ENCODE measurements around the gene BTF3. TPM values are rescaled to one million over a fixed set of nuclear protein-coding genes. Genes with fewer than 3 reads are reported as not detected.

BTF3 gene
- total and polyA plus RNA-seq, 2 of the 8 experiments (the other 6 are each of a cell fraction or from before 2014, with no cell fraction given), result 396 to 754 TPM

GRCh38 chr5:73523861-73524260 lies 25.6 kb downstream of the BTF3 start (continued):
- TF ChIP-seq CHD7 (IDR thresholded peaks at IDR 0.05; ENCODE audit: insufficient replicate concordance, low read length) (no peak), RNF2 (IDR thresholded peaks at IDR 0.05; ENCODE audit: borderline replicate concordance, low read depth, low read length, missing control alignments, poor library complexity, severe bottlenecking) (no peak), BACH1 (IDR thresholded peaks at IDR 0.05; ENCODE audit: low read length) (no peak)
